ENCODE results near the gene PPP3R2.

- TF ChIP-seq CTCF (IDR thresholded peaks at IDR 0.05) (no peak), ZFX (IDR thresholded peaks at IDR 0.05; ENCODE audit: borderline replicate concordance) (no peak)
Observed at GRCh38 chr9:101591787-101592446, 2.9 kb downstream of the PPP3R2 start.
